ENCODE measurements around the gene UBL4B. TPM values are rescaled to one million over a fixed set of nuclear protein-coding genes. Genes with fewer than 3 reads are reported as not detected.

UBL4B gene
- total and polyA plus RNA-seq, 2 experiments from 2014 or later: not detected

DNA sequence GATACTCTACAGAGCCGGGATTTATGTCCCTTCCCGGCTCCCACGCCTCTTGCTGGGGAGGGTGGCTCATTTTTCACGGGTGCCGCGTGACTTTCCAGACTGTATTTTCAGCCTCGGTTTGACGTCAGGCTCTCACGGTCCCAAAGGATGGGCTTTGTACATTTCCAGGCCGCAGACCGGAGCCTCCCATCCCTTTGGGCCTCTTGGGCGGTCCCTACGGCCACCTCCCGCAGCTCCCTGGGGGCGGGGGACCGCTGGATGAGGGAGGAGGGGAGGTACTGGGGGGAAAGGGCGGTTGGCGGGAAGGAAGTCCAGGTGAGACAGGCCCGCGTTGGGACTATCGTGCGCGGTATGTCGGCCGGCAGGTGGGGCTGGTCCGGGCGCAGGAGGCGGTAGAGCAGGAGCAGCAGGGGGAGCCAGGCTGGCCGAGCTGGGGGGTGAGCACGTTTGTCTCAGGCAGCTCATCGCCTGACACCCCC, 17.9 kb downstream of the UBL4B start:
- H3K4me3 ChIP-seq: no peak overlapping the region
- H3K27me3 ChIP-seq (replicated peaks; ENCODE audit: insufficient read depth): peaks cover 9% of the 10 kb centered on the region
- peaks cover 11% of the 10 kb centered on the region for H3F3A ChIP-seq (ENCODE audit: insufficient read depth)
- H3K27ac ChIP-seq: no peak overlapping the region
- H3K9me2 ChIP-seq (ENCODE audit: insufficient read depth): no peaks in the 10 kb centered on the region
- no peaks in the 10 kb centered on the region for H4K20me1 ChIP-seq (ENCODE audit: insufficient read depth)
- in situ Hi-C loops (cut with MboI): no loop called here
- WGBS, 2 experiments (ENCODE audit: low coverage in 1 of 2, low lambda C conversion rate in 2 of 2, missing lambda C conversion rate in 2 of 2): 11 to 14% methylated on average over 13 to 31 of the region's 31 CpGs
- H3K4me1 ChIP-seq (ENCODE audit: insufficient read depth): peaks cover 9% of the 10 kb centered on the region
- no peaks in the 10 kb centered on the region for H3K79me2 ChIP-seq (ENCODE audit: insufficient read depth)
- no peak overlapping the region for H3K4me2 ChIP-seq (ENCODE audit: unreplicated experiment)
- H2AFZ ChIP-seq: no peak overlapping the region
- no peak for TF ChIP-seq EZH2phosphoT487 (IDR thresholded peaks at IDR 0.05; ENCODE audit: insufficient read depth, low read depth)
- no peak for TF ChIP-seq EZH2 (IDR thresholded peaks at IDR 0.05; ENCODE audit: insufficient read depth, poor library complexity, severe bottlenecking)
- H3K36me3 ChIP-seq (ENCODE audit: low read depth): no peaks in the 10 kb centered on the region
- H3K9me3 ChIP-seq (ENCODE audit: low read depth): no peaks in the 10 kb centered on the region
- H3K9ac ChIP-seq: no peak overlapping the region
- DNase-seq: peak; percentile 46

DNA sequence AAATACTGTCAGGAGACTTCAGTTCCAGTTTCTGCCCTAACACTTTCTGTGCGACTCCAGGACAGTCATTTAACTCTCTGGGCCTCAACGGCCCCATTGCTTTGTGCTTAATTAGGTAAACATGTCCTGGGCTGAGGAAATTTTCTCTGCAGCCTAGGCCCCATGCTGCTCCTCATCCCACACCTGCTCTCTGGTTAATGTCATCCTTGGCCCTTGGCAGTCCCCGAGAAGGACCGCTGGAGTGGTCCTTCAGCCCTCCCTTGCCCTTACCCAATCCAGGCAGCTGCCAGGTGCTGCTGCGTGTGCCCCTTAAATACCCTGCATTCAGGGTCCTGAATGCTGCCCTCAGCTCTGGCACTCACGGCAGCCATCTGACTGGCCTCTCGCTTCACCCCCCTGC, 18.7 kb downstream of the UBL4B start:
- WGBS, 2 experiments (ENCODE audit: low coverage in 1 of 2, low lambda C conversion rate in 2 of 2, missing lambda C conversion rate in 2 of 2): 70 to 79% methylated on average over 7 of the region's 7 CpGs
- Histone ChIP-seq H3K36me3 (ENCODE audit: low read depth) (no peaks in the 10 kb centered on the region), H3K9me2 (ENCODE audit: insufficient read depth) (no peaks in the 10 kb centered on the region), H3F3A (ENCODE audit: insufficient read depth) (peaks cover 11% of the 10 kb centered on the region), H3K4me1 (ENCODE audit: insufficient read depth) (peaks cover 9% of the 10 kb centered on the region), H3K9ac (no peak overlapping the region), H3K9me3 (ENCODE audit: low read depth) (no peaks in the 10 kb centered on the region), H3K27ac (no peak overlapping the region), H4K20me1 (ENCODE audit: insufficient read depth) (no peaks in the 10 kb centered on the region), H3K4me3 (no peak overlapping the region), H2AFZ (no peak overlapping the region), H3K4me2 (ENCODE audit: unreplicated experiment) (no peak overlapping the region), H3K27me3 (replicated peaks; ENCODE audit: insufficient read depth) (peaks cover 9% of the 10 kb centered on the region), H3K79me2 (ENCODE audit: insufficient read depth) (no peaks in the 10 kb centered on the region)
- in situ Hi-C loops (cut with MboI): no loop called here
- DNase-seq: no peak
- TF ChIP-seq EZH2phosphoT487 (IDR thresholded peaks at IDR 0.05; ENCODE audit: insufficient read depth, low read depth): no peak
- no peak for TF ChIP-seq EZH2 (IDR thresholded peaks at IDR 0.05; ENCODE audit: insufficient read depth, poor library complexity, severe bottlenecking)

DNA sequence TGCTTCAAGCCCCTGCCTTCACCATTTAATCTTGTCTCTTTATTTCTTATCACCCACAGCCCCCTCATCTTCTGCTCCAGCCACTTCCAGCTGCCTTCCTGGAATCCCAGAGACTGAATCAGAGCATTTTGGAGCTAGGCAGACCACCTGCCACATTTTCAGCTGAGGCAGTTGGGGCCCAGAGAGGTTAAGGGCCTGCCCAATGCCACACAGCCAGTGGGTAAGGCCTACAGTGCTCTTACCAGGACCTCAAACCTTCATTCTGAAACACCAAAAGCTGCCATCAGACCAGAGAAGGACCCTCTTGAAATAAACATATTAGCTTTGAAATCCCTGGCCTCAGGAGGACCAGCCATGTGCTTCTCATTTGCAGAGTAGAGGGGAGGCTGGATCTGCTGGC, 20.4 kb downstream of the UBL4B start:
- H3K9ac ChIP-seq: no peak overlapping the region
- DNase-seq: no peak
- peaks cover 11% of the 10 kb centered on the region for H3F3A ChIP-seq (ENCODE audit: insufficient read depth)
- H3K4me2 ChIP-seq (ENCODE audit: unreplicated experiment): no peak overlapping the region
- H3K36me3 ChIP-seq (ENCODE audit: low read depth): no peaks in the 10 kb centered on the region
- peak overlapping the region; percentile 61 for H3K27ac ChIP-seq
- no peaks in the 10 kb centered on the region for H3K9me2 ChIP-seq (ENCODE audit: insufficient read depth)
- H3K4me1 ChIP-seq (ENCODE audit: insufficient read depth): peaks cover 9% of the 10 kb centered on the region
- no peaks in the 10 kb centered on the region for H4K20me1 ChIP-seq (ENCODE audit: insufficient read depth)
- no peak for TF ChIP-seq EZH2phosphoT487 (IDR thresholded peaks at IDR 0.05; ENCODE audit: insufficient read depth, low read depth)
- no peak for TF ChIP-seq EZH2 (IDR thresholded peaks at IDR 0.05; ENCODE audit: insufficient read depth, poor library complexity, severe bottlenecking)
- H3K4me3 ChIP-seq: no peak overlapping the region
- no peaks in the 10 kb centered on the region for H3K9me3 ChIP-seq (ENCODE audit: low read depth)
- in situ Hi-C loops (cut with MboI): no loop called here
- no peaks in the 10 kb centered on the region for H3K79me2 ChIP-seq (ENCODE audit: insufficient read depth)
- no peak overlapping the region for H2AFZ ChIP-seq
- H3K27me3 ChIP-seq (replicated peaks; ENCODE audit: insufficient read depth): peaks cover 20% of the 10 kb centered on the region

- no peak overlapping the region for H3K9ac ChIP-seq
- H3K27me3 ChIP-seq (replicated peaks; ENCODE audit: insufficient read depth): peaks cover 27% of the 10 kb centered on the region
- no peak overlapping the region for H3K4me2 ChIP-seq (ENCODE audit: unreplicated experiment)
- H2AFZ ChIP-seq: no peak overlapping the region
- H3K4me3 ChIP-seq: no peak overlapping the region
- in situ Hi-C loops (cut with MboI): no loop called here
- H3K79me2 ChIP-seq (ENCODE audit: insufficient read depth): no peaks in the 10 kb centered on the region
- H3K4me1 ChIP-seq (ENCODE audit: insufficient read depth): peaks cover 9% of the 10 kb centered on the region
- peaks cover 11% of the 10 kb centered on the region for H3F3A ChIP-seq (ENCODE audit: insufficient read depth)
- no peaks in the 10 kb centered on the region for H3K9me3 ChIP-seq (ENCODE audit: low read depth)
- 41 to 47% methylated on average over 4 of the region's 4 CpGs for WGBS, 2 experiments (ENCODE audit: low coverage in 1 of 2, low lambda C conversion rate in 2 of 2, missing lambda C conversion rate in 2 of 2)
- H3K27ac ChIP-seq: peak overlapping the region; percentile 61
- H3K9me2 ChIP-seq (ENCODE audit: insufficient read depth): no peaks in the 10 kb centered on the region
- TF ChIP-seq EZH2 (IDR thresholded peaks at IDR 0.05; ENCODE audit: insufficient read depth, poor library complexity, severe bottlenecking) (no peak), EZH2phosphoT487 (IDR thresholded peaks at IDR 0.05; ENCODE audit: insufficient read depth, low read depth) (no peak)
- no peaks in the 10 kb centered on the region for H4K20me1 ChIP-seq (ENCODE audit: insufficient read depth)
- no peaks in the 10 kb centered on the region for H3K36me3 ChIP-seq (ENCODE audit: low read depth)
- DNase-seq: peak; percentile 88
Observed at GRCh38 chr1:110133436-110133835, 21.2 kb downstream of the UBL4B start.

DNA sequence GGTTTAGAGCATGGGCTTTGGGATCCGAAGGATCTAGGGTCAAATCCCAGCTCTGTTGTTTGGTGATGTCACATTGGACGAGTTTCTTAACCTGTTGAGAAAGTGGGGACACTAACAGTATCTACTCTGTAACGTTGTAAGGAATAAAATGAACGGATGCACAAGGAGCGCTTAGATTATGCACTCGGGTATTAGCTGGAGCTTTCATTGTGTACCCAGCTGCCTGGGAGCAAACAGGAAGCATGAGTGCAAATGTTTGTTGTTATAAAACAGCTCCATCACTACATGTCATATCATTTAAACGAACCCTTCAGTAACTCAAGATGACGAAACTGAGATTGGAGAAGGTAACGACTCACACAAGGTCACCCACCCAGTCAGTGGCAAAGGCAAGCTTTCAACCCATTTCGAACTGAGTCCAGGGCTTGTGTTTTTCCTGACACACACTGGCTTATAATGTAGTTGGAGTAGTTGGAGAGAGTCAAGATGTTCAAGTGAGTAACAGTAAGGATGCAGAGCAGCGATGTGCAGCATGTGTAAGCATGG, 21.9 kb downstream of the UBL4B start:
- H3K27ac ChIP-seq: peak overlapping the region; percentile 61
- H3K4me2 ChIP-seq (ENCODE audit: unreplicated experiment): no peak overlapping the region
- no peaks in the 10 kb centered on the region for H3K36me3 ChIP-seq (ENCODE audit: low read depth)
- H2AFZ ChIP-seq: no peak overlapping the region
- peak; percentile 44 for DNase-seq
- no peaks in the 10 kb centered on the region for H3K9me2 ChIP-seq (ENCODE audit: insufficient read depth)
- H3K9ac ChIP-seq: no peak overlapping the region
- WGBS, 2 experiments (ENCODE audit: low coverage in 1 of 2, low lambda C conversion rate in 2 of 2, missing lambda C conversion rate in 2 of 2): 50% methylated on average over 11 of the region's 11 CpGs
- H3F3A ChIP-seq (ENCODE audit: insufficient read depth): peaks cover 11% of the 10 kb centered on the region
- no peaks in the 10 kb centered on the region for H3K79me2 ChIP-seq (ENCODE audit: insufficient read depth)
- H3K27me3 ChIP-seq (replicated peaks; ENCODE audit: insufficient read depth): peaks cover 34% of the 10 kb centered on the region
- H3K9me3 ChIP-seq (ENCODE audit: low read depth): no peaks in the 10 kb centered on the region
- TF ChIP-seq EZH2 (IDR thresholded peaks at IDR 0.05; ENCODE audit: insufficient read depth, poor library complexity, severe bottlenecking): no peak
- H4K20me1 ChIP-seq (ENCODE audit: insufficient read depth): no peaks in the 10 kb centered on the region
- H3K4me1 ChIP-seq (ENCODE audit: insufficient read depth): peaks cover 9% of the 10 kb centered on the region
- H3K4me3 ChIP-seq: no peak overlapping the region
- in situ Hi-C loops (cut with MboI): no loop called here
